Dermis blood vessel endothelial cell (primary cell): ENCODE measurements around the gene TNS1. TPM values are rescaled to one million over a fixed set of nuclear protein-coding genes. Genes with fewer than 3 reads are reported as not detected.
"Not testable (repeated sequence)": the region's sequence is repeated elsewhere in the genome, so short reads cannot be mapped to it uniquely, and the experiment has no call there.

Experiments used
- DNase-seq: peaks from one replicate; pipeline ENCODE4 v3.0.0; 2010
- total RNA-seq: library from RNA; depleted of rRNA; stranded (reverse); fragments of >200 nt; gene quantifications from 2 replicates; pipeline ENCODE4 v1.2.3, GENCODE V29; 2014

Gene TNS1
- total RNA-seq, 1 donor from 2014 or later, result 45.8 TPM

DNA sequence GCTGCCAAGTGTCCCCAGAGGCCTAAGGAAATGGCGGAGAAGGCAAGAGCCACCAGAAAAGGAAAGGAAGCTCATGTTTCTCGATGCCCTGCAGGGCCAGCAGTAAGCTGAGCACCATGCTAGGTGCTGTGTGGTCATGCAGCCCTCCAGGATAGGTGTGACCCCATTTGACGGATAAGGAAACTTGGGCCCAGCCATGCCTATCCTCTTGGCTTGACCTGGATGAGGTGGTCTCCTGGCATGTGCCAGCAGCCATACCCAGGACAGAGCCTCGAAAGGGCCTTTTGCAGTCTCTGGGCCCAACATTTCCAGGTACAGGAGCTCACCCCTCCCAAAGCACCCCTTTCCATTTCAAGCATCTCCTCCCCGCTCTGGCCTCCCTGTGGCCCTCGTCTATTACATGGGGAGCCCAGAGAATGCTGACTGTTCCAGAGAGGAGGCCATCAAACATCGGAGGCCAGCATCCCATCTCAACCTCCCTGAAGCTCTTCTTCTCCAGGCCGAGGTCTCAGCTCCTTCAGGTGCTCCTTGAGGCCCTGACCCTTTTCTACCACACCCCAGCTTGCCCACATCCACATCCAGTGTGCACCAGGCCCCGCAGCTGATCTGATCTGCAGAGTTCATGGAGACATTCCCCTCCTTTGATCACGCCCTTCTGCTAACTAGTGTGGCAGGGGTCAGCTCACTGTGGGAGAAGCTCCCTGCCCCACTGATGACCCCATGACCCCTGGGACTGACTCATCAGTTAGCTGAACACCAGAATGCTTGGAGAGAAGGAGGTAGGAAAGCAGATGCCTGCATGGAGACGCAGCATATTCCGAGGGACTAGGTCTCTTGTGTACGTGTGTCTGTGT lies 208.4 kb downstream of the TNS1 start:
- DNase-seq, result no peak

DNA sequence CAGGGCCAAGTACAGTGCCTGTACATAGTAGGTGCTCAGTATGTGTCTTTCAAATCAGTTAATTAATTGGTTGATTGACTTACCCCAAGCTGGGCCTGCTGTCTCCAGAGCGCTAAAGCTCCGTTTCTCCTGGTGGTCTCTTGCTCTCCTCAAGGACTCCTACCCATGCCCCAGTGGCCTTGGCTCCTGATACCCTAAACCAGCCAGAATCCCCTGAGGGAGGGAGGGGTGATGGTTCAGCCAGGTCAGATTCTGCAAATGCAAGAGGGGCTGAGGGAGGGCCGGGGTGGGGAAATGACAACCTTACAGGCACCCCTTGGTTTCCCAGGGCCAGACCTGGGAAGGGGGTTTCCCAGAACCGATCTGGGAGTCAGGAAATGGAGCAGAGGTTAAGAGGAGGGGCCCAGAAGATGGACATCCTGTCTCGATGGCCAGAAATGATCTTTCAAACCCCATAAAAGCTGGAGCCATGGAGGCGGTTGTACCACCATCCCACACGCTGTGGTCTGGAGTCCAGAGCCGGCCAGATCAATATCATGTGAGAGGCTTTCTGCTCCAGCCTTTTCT lies 209.1 kb downstream of the TNS1 start:
- DNase-seq, result no peak

DNA sequence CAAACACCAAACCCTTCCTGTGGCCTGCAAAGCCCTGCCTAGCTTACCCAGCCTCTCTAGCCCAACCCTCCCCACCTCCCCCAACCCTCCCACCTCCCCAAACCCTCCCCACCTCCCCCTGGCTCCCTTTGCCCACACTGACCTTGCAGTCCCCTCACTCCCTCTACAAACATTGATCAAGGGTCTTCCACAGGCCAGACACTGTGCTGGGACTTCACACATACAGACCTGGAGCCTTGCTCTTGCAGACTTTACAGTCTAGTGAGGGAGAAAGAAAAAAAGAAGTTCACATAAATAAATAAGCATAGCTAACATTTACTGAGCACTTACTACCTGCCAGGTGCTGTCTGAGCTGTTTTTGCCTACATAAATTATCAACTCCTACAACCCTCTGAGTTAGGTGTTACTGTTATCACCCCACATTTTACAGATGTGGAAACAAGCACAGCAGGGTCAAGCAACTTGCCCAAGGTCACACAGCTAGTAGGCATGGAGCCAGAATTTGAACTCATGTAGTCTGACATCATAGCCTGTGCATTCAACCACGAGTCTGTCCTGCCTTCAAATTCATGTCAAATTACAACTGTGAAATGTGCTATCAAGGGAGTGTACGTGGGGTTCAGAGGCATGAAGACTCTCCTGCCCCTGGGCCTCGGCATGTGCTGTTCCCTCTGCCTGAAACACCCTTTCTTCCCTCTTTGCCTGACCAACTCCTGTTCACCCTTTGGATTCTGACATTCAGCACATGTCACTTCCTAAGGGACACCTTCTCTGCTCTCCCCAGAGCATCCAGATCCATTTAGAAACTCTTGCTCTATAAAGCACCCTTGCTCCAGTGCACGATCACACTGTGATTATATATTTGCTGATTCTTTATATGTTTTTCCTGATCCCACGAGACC lies 209.9 kb downstream of the TNS1 start:
- no peak for DNase-seq

DNA sequence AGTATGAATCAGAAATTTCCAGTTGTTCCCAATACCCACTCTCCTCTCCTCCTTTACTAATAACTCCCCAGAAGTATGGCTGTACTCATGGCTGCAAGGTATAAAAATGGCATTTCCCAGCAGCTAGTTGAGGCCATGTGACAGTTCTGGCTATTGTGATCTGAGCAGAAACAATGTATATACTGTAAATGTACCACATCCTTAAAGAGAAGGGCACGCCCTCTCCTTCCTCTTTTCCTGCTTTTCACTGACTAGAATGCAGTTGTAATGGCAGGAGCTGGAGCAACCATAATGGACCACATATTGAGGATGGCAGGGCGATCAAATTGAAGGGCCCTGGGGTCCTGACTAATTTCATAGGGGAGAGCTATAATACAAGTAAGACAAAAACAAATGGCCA lies 211.2 kb downstream of the TNS1 start:
- no peak for DNase-seq

- peak; percentile 53 for DNase-seq
These were observed 212.0 kb downstream of the TNS1 start for GRCh38 chr2:217790681-217791392.

GRCh38 chr2:217790195-217790594 lies 212.6 kb downstream of the TNS1 start:
- no peak for DNase-seq

DNA sequence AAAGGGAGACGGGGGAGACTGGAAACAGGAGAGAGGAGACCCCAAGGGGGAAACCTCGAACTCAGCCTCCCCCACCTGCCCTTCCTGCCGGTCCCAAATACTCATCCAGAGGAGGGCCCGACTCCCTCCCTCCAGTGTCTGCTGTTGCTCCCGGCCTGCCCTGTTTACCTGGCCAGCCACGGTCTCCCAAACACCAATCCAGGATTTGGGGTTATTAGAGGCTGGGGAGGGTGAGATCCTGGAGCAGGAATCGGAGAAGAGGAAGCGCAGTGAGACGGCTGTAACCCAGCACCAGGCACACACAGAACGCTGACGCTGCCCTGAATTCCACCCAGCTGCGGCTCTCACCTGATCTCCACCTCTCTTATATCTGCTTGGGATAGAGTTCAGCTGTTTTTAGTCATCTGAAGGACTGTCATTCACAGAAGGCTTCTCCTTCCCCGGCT lies 213.0 kb downstream of the TNS1 start:
- DNase-seq, result no peak

DNA sequence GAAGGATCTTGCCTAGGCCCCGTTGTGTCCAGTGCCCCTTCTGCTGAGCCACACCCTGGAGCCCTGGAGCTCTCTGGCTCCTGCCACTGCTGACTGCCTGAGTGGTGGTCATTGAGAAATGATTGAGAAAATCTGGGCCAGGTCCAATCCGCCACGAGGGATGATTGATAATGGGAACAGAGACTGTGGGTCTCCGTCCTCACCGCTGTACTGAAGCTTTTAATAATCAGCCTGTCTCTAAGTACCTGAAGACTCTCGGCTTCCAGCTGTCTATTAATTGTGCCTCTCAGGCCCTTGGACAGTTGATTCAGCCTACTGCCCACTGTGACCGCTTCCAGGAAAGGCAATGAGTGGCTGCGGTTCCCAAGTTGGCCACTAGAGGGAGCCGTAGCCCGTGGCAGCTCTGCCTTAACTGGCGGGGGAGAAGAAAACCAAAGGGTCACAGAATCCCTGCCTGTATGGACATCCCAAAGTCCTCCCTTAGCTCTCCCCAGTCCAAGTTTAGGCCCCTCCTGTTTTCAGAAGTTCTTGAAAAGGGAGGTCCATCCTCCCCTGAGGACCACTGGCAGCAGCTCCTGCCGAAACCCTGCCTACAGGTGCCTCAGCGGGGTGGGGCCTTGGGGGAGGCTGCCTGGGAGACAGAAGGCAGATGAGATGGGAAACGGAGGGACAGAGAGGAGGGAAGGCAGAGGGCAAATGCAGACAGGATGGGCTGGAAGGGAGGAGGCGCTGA lies 213.6 kb downstream of the TNS1 start:
- peak; percentile 85 for DNase-seq

GRCh38 chr2:217788669-217789002 lies 214.2 kb downstream of the TNS1 start:
- DNase-seq, result no peak

DNA sequence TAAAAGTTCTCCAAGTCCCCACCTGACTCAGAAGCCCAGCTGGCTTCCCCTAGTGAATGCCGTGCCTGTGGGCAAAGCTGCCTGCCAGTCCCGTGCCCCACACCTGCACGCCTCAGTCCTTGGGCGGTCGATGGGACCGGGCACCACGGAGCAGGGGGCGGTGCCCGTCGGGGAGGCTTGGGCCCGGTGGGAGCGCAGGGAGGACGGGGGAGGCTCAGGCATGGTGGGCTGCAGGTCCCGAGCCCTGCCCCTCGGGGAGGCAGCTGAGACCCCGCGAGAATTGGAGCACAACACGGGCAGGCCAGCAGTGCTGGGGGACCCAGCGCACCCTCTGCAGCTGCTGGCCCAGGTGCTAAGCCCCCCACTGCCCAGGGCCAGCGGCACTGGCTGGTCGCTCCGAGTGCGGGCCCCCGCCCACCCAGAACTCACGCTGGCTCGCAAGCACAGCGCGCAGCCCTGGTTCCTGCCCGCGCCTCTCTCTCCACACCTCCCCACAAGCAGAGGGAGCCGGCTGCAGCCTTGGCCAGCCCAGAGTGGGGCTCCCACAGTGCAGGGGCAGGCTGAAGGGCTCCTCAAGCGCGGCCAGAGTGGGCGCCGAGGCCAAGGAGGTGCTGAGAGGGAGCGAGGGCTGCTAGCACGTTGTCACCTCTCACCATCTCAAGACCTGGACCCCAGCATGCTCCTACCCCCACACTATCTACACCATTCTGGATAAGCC lies 215.5 kb downstream of the TNS1 start:
- no peak for DNase-seq

- not testable (repeated sequence) for DNase-seq
These were observed 216.2 kb downstream of the TNS1 start for GRCh38 chr2:217786560-217786959.

DNA sequence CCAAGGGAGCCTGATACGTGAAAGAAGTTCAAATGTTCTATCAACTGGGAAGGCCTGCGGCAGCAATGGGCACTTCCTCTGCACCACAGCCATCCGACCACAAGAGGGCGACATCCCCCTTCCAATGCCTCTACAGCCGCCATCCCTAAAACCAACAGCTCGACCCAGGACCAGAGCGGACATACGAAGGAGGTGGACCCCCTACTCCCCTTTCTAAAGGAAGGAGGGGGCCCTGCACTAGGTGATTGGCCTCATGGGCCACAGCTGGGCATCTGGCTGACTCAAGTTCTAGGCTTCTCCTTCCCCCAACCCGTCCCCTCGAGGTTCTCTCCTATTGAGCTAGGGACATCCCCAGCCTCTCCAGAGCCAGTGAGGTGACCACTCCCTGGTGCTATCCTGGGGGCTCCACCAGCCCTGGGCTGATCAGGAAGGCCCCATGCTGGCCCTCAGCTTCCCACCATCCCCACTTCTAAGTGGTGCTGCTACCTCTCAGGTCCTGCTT lies 217.2 kb downstream of the TNS1 start:
- peak; percentile 83 for DNase-seq

GRCh38 chr2:217784996-217785543 lies 217.7 kb downstream of the TNS1 start:
- DNase-seq, result no peak

GRCh38 chr2:217783243-217783642 lies 219.6 kb downstream of the TNS1 start:
- DNase-seq, result no peak

GRCh38 chr2:217777906-217778305 lies 224.9 kb downstream of the TNS1 start:
- DNase-seq, result no peak

GRCh38 chr2:217776631-217777030 lies 226.2 kb downstream of the TNS1 start:
- DNase-seq, result no peak

GRCh38 chr2:217775920-217776503 lies 226.8 kb downstream of the TNS1 start:
- no peak for DNase-seq

GRCh38 chr2:217774232-217774631 lies 228.6 kb downstream of the TNS1 start:
- DNase-seq, result no peak

GRCh38 chr2:217773539-217773938 lies 229.3 kb downstream of the TNS1 start:
- no peak for DNase-seq

GRCh38 chr2:217766356-217766755 lies 236.4 kb downstream of the TNS1 start:
- DNase-seq, result no peak
